Measurements from ENCODE around the gene OR2V2.

Gene OR2V2

DNA sequence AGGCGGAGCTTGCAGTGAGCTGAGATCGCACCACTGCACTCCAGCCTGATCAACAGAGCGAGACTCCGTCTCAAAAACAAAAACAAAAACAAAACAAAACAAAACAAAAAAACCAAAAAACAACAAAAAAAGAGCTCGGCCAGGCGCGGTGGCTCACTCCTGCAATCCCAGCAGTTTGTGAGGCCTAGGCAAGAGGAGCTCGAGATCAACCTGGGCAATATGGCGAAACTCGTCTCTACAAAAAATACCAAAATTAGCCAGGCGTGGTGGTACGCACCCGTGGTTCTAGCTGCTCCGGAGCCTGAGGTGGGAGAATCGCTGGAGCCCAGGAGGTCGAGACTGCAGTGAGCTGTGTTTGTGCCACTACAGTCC, 37.4 kb downstream of the OR2V2 start:
- DNase-seq, result no peak

DNA sequence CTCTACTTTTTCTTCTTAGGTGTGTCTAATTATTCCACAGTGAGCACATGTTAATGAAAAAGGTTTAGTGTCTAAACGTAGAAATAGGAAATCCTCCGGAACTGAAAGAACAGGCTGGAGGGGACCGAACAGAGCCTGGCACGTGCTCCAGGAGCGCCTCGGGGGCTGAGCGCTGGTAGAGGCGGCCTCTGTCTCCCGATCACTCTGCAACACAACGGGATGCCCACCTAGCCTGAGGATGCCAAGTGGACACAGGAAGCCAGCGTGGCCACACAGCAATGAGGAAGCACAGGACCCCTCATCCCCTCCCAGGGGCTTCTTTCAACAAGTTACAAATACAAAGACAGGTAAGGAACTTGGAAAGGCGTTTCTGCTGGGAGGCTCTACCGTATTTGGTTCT, 38.2 kb downstream of the OR2V2 start:
- no peak for DNase-seq
- intact Hi-C loops (cut with DNase I), result no loop called here

More for the DNA sequence above, 37.4 kb downstream of the OR2V2 start:
- intact Hi-C loops (cut with DNase I), result no loop called here

DNA sequence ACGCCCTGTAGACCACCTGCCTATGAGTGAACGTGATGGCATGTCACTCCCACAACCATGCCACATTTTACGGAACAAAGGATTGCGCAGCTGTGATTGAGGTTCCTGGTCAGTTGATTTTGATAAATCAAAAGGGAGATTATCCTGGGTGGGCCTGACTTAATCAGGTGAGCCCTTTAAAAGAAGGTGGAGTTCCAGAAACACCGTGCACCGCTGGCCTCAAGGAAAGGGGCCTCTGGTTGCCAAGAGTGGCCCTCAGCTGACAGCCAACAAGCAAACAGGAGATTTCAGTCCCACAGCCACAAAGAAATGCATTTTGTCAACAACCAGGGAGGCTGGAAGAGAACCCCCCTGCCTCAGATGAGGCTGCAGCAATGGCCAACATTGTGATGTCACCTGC, 38.6 kb downstream of the OR2V2 start:
- intact Hi-C loops (cut with DNase I), result no loop called here
- no peak for DNase-seq

DNA sequence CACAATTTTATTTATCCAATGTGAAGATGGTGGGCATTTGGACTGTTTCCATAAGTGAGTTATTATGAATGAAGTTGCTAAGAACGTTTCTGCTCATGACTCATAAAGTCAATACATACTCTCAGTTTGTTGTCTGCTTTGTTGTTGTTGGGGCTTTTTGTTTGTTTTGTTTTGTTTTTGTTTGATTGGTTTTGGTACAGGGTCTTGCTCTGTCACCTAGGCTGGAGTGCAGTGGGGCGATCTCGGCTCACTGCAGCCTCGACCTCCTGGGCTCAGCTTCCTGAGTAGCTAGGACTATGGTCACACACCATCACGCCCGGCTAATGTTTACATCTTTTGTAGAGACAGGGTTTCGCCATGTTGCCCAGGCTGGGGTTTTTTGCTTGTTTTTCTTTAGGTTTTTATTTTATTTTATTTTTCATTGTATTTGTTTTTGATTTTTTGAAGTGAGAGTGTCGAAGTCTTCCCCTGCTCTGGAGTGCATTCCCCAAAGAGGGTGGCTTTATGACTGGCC, 39.7 kb downstream of the OR2V2 start:
- intact Hi-C loops (cut with DNase I), result no loop called here
- no peak for DNase-seq

DNA sequence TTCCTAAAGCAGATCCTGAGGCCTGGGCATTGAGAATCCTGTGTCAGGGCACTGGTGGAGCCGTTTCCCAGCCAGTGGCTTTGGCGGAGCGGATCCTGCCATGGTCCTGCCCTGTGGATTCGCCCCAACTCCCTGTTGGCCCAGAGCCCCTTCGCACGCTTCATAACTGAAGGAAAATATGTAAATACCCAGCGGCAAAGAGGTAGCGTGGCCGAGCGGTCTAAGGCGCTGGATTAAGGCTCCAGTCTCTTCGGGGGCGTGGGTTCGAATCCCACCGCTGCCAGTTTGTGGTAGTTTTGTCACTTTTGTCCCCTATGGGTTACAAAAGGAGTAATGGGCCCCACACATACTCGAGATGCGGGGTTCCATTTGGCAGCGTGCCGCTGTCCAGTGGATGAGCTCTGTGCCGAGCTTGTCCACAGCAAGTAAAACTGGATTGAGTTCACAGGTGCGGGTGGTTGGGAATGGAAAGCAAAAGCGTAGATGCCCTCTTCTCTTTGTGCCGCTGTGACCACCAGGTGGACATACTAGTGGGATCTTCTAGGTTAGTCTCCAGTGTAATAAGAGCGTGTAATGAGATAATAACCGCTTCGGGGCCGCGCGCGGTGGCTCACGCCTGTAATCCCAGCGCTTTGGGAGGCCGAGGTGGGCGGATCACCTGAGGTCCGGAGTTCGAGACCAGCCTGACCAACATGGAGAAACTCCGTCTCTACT, 40.3 kb downstream of the OR2V2 start:
- intact Hi-C loops (cut with DNase I), result no loop called here
- peak in 41 of 42 donors; percentile 42 to 88 (median 70) for DNase-seq

DNA sequence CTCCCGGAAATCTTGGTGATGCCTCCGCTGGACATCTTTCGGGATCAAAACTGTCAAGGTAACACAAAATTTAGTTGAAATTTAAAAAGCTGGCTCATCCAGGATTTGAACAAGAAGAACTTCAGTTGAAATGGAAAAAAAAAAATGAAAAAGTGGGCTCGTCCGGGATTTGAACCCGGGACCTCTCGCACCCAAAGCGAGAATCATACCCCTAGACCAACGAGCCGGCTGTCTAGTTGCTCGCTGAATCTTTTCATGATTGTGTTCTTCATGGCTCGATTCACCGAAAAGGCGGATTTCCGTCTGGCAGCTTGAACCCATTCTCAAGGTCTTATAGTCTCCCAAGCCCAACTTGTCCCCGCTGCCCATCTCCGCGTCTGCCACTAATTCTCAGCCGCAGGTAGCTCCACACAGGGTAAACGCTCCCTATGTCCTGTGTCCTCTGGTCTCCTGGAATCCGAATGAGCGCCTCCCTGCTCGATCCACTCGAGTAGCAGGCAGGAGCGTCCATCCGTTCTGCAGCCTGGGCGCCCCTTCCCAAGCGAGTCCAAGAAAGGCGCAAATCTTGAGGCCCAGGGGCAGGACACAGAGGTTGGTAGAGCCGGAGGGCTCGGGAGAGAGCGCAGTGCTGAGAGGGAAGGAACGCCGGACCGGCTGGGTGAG, 41.4 kb downstream of the OR2V2 start:
- intact Hi-C loops (cut with DNase I), result no loop called here
- DNase-seq, result peak; percentile 48 to 94 (median 80)

DNA sequence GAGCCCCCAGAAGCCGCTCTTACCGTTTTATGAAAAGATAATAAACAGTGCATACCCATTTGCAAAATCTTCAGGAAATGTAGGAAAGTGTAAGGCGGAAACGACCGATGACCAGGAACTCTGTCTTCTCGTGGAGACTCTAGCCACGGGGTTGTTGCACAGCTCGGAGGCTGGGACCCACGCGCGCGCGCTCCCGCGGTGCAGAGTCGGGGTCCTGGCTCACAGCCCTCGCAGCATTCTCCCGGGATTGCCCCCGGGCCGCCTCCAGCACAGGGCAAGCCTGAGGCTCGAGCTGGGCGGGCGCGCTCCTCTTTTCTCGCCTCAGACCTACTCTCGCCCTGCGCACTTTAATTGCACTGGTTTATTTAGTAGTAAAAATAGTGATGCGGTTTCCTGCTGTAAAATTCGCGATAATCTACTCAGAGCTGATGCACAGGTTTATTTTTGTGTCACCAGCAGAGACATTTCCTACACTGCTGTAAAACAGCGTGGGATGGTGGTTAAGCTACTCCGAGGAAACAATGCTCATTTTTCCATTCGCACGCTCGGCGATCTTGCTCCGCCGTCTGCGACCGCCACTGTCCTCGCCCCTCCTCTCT, 42.1 kb downstream of the OR2V2 start:
- DNase-seq, result peak in 37 of 42 donors; percentile 51 to 84 (median 65)
- intact Hi-C loops (cut with DNase I), result no loop called here

DNA sequence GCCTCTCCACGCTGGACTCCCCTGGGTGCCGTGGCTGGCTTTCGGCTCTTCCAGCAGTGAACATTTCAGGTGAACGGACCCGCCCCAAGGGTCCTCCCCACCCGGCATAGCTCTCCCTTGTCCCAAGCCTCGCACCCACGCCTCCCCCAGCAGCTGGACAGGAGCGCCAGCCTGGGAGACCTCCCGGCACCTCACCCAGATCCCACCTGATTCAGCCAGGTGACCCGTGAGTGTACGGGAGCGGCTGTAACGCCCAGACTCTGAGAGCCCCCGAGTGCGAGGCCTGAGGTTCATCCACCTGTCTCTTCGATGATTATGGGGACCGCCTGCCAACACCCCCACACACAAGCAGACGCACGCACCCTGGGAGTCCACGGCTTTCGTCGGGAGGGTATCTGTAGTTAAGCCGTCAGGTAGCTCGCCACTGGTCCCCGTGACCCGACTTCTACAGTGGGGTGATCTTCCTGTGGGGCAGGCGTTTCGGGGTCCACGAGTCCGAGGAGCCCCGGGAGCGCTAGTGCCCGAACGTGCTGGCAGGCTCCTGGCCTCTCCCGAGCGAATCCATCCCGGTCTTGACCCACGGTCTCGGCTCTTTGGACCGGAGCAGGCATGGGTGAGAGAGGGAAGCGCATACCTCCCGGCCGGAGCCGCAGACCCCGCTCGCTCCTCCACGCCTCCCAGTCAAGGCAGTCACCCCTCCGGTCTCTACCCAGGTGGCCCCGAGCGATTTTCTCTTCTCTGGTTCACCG, 42.8 kb downstream of the OR2V2 start:
- DNase-seq, result peak in 17 of 42 donors; percentile 19 to 73 (median 40)
- intact Hi-C loops (cut with DNase I), result loop anchor here (2.0 kb wide), 1 partner anchor 17 kb away; no protein-coding TSS in a partner anchor

DNA sequence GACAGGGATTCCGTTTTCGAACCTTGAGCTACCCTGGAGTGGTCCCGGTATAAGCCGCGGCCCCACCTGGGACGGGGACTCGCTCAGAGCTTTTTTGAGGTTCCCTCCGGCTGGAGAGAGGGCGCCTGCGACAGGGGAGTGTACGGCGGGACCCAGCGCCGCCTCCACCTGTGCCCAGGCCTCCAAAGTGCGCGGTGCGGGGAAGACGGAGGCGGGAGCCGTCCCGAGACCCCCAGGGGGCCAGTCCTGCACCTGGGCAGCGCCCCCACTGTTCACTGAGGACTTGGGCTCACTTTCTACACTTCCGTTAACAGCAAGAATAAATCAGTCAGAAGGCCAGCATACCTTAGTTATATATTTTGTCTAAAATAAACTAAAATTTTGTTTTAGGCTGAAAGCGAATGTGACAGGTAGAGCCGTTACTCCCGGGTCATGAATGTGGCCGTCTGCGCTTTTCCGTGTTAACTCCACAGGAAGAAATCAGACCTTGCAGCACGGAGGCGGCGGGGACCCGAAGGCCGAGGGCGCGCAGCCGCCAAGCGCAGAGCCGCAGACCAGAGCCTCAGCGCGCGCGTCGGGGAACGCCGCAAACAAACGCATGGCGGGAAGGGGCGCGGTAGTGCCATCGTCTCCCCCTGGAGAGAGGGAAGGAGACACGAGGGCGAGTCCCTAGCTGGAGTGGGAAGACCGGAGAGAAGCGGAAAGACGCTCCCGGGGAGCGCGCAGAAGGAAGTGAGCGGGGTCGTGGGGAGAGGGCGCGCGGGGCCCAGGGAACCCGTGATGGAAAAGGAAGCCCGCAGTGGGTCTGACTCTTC, 43.5 kb downstream of the OR2V2 start:
- intact Hi-C loops (cut with DNase I), result loop anchor here (1.0 to 2.0 kb wide), 2 partner anchors 16 to 31 kb away; no protein-coding TSS in a partner anchor
- DNase-seq, result peak in 28 of 42 donors; percentile 30 to 76 (median 57)

DNA sequence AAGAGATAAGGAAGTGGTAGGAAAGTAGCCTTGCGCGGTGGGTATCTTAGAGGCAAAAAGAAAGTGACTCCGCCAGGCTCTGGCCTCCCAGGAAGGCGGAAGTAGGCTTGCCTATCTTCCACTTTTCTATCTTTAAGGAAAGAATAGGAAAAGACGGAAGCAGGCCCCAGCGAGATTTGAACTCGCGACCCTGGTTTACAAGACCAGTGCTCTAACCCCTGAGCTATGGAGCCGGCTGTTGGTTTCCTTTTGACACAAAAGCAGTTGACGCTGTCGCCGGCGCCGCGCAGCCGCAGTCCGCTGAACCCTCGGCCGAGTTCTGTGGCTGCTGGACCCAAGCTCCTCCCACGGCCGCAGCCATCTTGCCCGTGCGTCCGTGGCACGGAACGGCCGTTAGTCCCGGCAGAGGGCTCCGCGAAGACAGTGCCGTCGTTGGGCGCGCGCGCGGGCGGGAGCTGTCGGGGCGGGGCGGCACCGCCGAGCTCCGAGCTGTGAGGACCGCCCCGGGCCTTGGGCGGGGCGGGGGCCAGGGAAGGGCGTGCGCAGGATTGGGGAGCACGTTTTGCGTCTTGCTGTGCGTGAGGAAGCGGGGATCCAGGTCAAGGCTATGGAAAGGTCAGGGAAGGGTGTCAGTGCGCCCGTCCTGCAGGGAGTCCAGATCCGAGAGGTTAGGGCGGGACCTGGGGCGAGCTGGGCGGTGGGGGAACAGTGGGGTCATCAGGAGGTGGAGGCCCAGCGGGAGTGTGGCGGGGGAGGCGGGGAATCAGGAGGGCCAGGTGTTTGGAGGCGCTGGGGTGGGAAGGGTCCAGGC, 44.3 kb downstream of the OR2V2 start:
- peak; percentile 86 to 97 (median 94) for DNase-seq
- intact Hi-C loops (cut with DNase I), result loop anchor here (1.0 to 2.0 kb wide), 2 partner anchors 15 to 31 kb away; no protein-coding TSS in a partner anchor

DNA sequence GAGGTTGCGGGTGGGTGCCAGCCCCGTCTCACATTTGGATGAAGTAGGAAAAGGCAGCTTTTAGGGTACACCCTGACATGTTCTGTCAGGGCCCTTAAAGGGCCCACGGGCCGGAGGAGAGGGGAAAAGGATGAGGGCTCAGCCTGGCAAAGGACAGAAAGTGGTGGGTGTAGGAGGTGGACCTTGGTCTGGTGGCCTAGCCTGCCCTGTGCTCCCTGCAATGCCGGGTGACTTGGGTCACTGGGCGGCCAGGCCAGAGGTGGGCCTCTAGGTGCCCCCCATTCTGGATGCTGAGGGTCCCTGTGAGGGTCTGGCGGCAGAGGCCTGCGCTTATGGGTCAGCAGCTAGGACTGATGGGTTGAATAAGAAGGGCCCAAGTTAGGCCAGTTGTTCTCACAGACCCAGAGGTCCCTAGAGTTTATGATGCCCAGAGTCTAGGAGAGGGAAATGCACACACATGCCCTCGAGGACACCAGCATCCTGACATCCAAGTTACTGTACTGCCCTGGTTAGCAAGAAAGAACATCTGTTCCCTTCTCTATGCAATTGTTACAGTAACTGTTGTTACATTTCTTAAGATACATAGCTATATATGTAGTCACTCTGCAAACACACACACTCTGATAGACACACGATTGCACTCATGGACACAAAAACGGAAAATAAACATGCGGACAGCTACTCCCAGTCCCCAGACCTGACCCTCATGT, 45.1 kb downstream of the OR2V2 start:
- DNase-seq, result no peak
- intact Hi-C loops (cut with DNase I), result no loop called here

DNA sequence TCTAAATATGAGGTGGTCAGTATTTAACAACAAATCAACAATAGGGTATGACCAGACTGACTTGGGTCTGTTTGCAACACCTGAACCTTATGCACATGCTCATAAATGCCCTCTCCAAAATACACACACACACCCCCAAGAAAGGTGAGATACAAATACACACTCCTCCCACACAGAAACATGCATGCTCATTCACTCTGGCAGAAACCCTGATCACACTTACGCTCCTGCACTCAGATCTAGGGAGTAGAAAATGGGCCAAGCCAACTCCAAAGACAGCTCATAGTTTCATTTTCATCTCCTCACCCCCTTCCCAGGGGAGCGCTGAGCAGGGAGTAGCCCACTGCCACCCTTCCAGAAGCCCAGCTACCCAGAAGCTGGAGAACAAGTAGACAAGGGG, 46.3 kb downstream of the OR2V2 start:
- DNase-seq, result no peak
- intact Hi-C loops (cut with DNase I), result no loop called here

DNA sequence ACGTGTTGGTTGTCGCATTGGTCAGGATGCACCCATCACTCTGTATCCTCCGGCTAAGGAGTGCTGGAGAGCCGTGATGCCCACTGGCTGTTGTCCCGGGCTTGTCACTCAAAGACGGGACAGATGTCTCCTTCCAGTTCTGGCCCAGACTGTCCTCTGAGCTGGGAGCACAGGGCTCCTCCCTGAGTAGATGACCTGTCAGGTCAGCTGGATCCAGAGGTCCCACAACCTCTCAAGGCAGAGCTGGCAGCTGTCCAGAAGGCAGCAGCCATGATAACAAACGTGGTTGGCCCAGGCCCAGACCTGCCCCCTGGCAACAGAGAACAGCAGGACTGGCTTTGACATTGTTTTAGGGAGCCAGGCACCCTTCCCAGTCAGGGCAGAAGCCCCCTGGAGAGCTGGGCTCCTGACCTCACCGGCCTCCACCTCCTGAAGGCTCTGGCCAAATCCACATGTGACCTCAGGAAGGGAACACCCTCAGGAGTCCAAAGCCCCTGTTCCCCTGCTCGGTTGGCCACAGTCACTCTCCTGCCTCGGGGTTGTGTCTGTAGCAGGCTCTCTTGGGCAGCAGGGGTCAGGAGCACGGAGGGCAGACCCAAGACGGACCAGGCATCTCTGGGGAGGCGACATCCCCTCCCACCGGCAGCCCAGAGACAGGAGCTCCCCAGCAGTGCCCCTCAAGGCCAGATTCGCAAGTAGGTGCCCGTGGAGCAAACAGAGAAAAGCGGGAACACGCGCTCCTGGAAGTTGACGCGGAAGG, 47.3 kb downstream of the OR2V2 start:
- DNase-seq, result no peak
- intact Hi-C loops (cut with DNase I), result no loop called here

DNA sequence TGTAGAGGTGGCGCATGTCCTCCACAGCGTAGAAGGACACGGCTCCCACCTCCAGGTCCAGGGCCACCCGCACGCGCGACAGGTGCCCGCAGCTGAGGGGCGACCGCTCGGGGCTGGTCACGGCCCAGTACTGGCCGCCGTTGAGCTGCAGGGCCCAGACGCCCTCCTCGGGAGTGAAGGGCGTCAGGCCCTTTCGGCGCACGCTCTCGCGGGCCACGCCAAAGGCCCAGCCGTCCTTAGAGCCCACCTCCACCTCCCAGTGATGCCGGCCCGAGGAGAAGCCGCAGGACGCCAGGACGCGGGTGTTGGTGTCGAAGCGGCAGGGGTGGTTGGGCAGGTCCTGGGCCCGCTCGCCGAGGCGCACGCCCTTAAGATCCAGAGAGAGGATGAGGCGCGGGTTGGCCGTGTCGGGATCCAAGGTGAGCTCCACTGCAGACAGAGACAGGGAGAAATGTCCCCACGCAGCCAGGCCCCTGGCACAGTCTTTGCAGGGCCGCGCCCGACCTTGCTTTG, 47.9 kb downstream of the OR2V2 start:
- DNase-seq, result no peak
- intact Hi-C loops (cut with DNase I), result no loop called here

DNA sequence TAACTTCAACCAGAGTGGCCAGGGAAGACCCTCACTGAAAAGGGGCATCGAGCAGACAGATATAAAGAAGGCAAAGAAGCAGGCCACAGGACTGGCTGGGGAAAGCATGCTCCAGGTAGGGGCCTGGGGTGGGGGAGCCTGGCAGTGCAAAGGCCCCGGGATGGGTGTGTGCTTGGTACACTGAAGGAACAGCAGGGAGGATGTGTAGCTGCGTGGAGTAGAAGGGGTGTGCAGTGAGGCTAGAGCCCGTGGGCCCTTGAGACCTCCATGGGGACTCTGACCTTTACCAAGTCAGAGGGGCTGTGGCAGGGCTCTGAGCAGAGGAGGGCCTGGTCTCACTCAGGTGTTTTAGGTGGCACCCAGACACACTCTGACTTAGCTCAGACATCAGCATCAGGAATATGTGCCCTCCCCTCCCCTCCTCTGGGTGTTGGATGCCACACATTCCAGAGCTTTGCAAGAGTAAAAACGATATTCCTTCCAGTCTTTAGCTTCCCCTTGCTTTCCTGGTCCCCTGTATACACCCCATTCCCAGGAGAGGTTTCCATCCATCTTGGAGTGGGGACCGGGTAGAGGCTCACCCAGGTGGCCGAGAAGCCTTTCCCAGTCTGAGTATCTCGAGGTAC, 50.1 kb downstream of the OR2V2 start:
- intact Hi-C loops (cut with DNase I), result no loop called here
- DNase-seq, result no peak

Data from head of caudate nucleus (tissue), 42 donors.